ENCODE data around the gene LYRM2.

DNA sequence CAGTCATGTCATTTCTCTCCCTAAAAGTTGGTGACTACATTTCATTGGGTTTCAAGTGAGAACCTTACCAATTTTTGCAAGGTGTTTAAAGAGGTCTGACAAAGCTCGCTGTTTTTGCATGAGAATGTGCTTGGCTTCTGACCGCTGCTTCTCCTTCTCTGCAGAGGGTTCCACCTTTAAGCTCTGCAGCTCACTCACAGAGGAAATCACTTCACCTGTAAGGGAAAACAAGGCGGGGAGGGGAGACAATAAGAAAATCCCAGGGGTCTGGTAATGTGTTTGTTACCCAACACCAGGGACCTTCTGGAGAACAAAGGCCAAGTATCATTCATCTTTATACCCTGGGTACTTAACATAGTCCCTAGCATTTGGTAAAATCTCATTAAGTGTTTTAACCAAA lies 40.0 kb upstream of the LYRM2 start:
- TF ChIP-seq, protein P1, sequence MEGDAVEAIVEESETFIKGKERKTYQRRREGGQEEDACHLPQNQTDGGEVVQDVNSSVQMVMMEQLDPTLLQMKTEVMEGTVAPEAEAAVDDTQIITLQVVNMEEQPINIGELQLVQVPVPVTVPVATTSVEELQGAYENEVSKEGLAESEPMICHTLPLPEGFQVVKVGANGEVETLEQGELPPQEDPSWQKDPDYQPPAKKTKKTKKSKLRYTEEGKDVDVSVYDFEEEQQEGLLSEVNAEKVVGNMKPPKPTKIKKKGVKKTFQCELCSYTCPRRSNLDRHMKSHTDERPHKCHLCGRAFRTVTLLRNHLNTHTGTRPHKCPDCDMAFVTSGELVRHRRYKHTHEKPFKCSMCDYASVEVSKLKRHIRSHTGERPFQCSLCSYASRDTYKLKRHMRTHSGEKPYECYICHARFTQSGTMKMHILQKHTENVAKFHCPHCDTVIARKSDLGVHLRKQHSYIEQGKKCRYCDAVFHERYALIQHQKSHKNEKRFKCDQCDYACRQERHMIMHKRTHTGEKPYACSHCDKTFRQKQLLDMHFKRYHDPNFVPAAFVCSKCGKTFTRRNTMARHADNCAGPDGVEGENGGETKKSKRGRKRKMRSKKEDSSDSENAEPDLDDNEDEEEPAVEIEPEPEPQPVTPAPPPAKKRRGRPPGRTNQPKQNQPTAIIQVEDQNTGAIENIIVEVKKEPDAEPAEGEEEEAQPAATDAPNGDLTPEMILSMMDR (IDR thresholded peaks at IDR 0.05), result no peak
- no peak for TF ChIP-seq POLR2A (IDR thresholded peaks at IDR 0.05)

Measured in body of pancreas (tissue), 4 donors.